DMS53 treated with DMSO at 0.1 percent for 48 hours (cell line): ENCODE results near the gene RASGRF1.
A peak's percentile ranks its signal among the peaks of the same experiment; 100 is the strongest.

Source experiments
- DNase-seq: peaks from one replicate; lab custom pipeline; 2025; ENCODE audit not compliant: unreplicated experiment; lab: John Stamatoyannopoulos, UW

The RASGRF1 gene

DNA sequence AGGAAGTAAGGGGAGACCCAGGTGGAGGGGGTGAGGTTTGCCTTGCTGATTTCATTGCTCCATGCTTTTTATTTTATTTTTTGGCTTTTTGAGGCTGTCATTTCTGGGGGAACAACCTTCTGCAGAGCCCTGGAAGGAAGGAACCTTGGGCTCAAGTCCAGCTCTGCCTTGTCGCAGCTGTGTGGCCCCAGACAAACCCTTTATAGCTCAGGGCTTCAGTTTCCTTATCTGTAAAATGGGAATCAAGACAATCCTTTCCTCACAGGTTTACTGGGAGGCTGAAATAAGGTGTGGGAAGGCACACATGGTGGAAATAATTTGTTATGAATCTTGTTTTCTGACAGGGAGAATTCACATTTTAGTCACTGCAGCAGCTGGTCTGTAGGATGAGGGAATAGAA is 100.3 kb downstream of the RASGRF1 start:
- no peak for DNase-seq

DNA sequence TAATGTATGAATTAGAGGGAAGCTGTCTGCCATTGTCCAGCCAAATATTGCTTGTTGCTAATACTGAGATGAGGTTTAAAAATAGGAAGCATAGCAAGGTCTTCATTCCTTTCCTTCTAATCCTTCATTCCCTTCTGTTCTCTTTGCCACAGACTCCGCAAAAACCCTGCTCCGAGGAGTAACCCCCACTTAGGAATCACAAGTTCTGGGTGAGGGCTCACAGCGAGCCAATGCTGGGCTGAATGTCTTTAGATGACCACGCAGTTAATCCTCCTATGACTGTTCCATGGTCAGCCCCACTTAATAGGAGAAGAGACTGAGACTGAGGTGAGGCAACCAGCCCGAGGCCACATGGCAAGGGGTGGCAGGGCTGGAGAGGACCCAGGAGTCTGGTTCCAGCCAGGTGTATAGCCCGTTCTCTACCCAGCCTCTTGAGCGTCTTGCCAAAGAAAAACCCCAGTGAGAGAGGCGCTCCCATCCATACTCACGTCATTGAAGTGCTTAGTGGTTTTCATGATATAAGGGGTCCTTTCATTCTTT is 100.8 kb downstream of the RASGRF1 start:
- no peak for DNase-seq

DNA sequence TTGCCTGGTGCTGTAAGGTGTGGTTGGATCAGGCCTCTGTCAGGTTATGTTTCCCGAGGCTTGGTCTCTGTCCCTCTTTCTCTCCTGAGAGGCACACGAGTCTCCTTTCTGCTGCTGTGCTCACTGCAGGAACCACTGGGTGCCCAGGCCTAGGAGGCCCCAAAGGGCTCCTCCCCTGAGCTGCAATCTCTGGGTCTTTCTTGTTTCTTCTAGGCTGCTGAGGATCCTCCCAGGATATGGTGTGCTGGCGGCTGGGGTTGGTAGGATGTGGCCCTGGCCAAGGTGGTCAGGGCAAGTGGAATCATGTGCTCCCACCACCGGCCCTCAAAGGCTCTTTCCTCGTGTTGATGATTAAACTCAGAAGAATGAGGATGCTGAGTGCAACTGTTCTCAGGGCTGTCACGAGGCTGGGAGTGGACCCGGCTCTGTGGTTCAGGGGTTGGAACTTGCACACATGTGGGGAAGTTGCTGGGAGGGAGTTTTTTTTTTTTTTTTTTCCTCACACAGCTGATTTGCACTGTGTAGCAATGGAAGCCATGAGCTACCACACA is 102.1 kb downstream of the RASGRF1 start:
- DNase-seq = no peak

DNA sequence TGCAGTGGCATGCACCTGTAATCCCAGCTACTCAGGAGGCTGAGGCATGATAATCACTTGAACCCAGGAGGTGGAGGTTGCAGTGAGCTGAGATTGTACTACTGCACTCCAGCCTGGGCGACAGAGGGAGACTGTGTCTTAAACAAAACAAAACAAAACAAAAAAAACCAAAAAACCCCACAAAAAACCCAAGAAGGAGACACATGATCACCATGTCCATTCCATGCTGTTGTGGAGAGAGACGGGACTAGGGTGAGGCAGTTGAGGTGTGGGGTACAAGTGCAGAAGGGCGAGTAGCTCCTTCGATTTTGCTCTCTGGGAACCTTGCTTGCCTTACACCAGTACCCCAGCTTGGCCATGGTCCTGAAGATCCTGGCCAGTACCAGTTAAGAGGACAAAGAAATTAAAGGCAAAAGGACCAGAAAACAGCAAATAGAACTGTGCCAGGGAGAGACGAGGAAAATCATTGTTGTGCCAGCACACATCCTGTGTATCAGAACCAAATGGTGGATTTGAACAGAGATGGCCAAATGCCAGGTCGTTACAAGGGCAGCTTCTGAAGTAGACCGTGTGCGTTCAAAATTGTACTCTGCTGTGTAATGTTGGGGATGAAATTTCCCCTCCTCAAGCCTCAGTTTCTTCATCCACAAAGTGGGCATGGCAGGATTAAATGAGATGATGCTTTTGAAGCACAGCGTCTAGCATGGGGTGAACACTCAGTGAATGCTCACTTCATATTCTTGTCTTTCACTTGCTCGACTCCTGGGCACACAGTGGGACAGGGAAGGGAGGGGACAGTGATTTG is 102.8 kb downstream of the RASGRF1 start:
- no peak for DNase-seq

DNA sequence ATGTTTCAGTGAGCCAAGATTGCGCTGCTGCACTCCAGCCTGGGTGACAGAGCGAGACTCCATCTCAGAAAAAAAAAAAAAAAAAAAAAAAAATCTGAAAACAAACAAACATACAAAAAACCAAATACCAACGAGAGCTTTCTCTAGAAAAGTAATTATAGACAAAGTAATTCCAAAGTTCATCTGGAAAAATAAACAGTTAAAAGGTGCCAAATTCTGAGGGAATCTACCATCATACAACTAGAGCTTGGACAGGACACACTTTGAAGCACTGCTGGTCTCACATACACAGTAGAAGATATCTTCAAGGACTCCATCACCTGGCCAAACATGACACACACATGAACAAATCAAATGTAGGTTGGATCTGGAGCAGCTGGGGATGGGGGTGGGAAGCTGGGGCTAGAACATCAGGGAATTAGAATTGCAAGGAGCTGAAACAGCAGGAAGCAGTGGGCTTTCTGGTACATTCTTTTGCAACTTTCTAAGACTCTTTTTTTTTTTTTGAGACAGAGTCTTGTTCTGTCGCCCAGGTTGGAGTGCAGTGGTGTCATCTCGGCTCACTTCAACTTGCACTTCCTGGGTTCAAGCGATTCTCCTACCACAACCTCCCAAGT is 104.6 kb downstream of the RASGRF1 start:
- DNase-seq = no peak

DNA sequence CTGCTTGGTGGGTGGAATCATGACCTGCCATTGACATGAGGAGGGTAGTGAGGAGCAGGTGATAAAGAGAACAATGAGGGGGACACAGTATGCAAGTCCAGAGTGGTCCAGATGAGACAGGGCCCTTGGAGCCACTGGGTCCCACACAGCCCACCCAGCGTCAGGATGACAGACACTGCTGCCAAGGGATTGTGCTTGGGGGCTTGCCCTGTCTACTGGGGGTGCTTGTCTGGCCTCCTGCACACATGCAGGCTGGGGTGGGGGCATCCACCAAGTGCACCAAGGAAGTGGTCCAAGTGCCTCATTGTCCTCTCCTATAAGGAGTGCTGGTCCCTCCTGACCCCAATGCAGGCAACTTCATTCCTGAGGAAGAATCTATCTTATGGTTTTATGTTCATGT is 106.5 kb downstream of the RASGRF1 start:
- no peak for DNase-seq

DNA sequence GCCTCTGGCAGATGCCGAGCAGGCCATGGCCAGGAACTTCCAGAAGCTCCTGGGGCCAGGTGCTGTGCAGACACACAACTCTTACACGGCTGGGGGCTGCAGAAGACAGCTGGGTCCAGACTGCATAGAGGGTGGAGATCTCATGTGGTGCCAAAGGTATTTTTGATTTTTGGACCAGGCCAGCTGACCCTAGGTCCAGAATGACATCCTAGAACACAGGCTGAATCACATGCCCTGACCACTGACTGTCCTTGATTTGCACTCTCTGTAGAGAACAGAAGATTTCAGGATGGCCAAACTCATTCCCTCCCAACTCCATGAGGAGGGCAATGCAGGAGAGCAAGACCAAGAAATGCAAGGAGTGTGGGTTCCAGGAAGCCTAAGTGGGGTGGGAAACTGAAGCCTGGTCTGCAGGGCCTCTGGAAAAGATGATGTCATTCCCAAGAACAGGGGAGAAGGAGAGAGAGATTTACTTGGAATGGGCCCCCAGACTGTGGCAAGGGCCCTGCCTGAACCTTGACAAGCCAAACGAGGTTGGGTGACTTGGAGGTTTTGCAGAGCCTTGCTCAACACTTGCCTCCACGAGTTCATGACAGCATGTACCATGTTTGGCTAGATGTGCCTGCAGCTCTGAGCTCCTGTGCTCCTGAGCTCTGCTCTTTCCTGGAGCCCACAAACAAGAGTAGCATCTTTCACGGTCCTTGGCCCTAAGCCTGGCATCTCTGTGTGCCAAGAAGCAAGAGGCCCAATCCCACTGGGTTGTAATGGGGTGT is 107.2 kb downstream of the RASGRF1 start:
- DNase-seq = no peak

DNA sequence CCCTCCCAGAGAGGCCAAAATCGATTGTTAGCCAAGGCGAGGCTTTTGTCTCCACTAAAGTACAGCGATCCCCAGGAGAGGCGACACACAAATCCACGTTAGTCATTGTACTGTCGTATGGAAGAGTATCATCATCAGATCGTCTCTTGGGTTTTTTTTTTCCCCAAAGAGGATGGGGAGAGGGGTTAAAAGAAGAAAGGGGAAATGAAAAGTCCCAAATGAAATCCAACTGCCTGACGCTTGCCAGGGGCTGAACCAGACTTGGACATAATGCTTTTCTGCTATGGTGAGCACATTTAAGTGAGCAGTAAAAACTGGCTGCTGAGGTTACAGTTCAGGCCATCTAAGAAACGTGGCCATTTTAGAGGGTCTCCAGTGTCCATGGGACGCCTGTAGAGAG is 107.8 kb downstream of the RASGRF1 start:
- no peak for DNase-seq

DNA sequence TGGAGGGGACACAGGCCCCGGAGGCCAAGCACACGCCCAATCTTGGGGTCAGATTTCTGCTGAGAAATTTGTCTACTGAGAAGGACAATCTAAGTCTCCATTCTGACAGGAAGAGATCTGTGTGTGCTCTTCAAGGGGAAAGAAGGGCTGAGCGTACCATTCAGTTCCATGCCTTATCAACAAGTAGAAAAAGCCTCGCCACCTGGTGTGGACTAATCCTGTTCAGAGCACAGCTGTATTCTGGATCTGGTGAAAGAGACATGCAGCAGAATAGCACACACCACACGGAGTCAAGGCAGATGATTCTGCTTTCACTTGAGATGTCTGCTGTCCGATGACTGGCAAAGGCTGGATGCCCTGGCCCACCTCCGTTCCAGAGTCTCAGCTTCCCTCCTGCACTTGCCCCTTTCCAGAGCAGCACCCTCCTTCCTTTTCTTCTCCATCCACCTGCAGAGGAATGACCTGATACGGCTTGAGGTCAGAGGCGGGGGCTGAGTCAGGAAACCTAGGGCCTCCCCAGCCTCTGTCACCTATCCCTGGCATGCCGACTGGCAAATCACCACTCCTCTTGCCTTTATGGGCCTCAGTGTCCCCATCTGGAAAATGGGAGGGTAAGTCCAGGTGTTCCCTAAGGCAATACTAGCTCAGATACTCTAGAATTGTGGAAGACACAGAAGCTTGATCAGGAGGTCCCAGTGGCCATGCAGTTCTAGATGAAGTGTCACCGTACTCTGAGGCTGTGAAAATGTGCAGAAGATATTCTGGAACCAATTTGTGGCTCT is 108.9 kb downstream of the RASGRF1 start:
- no peak for DNase-seq

DNA sequence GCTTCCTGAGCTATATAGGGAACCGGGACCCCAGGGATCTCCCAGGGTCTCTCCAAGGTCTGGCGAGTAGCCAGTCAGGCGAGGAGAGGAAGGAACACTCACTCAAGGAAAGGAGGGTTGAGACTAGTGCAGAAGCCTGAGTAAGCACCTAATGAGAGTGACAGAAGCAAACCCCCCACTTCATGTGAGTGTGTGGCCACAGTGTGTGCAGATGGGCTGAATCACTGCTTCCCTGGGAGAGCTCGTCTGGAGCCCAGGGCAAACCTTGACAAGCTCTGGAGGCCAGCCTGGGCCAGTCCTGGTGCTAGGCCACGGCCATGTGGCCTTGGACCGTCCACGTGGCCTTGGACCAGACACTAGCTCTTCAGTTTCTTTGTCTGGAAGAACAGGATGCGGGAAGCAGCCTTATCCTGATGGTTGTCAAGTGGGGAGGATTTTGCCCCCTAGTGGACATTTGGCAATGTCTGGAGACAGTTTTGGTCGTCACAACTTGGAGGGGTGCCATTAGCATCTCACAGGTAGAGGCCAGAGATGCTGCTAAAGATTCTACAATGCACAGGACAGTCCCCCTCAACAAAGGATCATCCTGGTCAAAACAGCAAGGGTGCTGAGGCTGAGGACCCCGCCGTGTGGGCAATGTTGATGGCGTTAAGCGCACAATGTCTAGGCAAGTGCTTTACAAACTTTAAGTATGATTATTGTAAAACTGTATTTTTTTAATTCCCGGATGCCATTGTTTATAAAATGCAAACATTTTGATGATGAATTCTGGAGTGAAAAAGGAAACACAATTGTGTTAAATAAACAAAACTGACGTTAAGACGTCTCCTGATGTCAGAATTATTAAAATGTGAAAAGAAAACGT is 110.9 kb downstream of the RASGRF1 start:
- DNase-seq = peak; percentile 51

DNA sequence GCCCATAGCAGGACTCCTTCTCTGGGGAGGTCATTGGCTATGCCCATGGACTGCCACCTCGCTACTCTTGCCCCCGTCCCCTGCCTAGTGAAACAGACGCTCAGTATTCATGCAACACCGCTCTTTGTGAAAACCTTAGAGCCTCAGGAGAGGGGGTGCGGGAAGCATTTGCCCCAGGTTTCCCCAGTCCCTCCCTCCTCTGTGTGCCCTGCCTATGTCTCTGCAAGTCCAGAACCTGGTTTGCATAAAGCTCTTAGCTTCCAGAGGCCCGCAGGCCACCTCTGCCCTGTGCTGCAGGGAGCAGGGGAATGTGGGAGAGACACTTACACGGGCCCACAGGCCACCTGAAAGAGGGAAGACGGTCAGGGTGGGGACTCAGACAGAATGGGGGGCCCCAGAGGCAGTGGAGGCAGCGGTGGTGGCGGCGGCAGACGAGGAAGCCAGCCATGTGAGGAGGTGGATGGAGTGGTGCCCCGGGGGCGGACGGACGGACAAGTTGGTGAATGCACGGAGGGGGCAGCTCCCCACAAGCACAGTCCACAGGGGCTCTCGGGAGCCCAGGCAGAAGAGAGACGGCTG is 111.9 kb downstream of the RASGRF1 start:
- DNase-seq = no peak

DNA sequence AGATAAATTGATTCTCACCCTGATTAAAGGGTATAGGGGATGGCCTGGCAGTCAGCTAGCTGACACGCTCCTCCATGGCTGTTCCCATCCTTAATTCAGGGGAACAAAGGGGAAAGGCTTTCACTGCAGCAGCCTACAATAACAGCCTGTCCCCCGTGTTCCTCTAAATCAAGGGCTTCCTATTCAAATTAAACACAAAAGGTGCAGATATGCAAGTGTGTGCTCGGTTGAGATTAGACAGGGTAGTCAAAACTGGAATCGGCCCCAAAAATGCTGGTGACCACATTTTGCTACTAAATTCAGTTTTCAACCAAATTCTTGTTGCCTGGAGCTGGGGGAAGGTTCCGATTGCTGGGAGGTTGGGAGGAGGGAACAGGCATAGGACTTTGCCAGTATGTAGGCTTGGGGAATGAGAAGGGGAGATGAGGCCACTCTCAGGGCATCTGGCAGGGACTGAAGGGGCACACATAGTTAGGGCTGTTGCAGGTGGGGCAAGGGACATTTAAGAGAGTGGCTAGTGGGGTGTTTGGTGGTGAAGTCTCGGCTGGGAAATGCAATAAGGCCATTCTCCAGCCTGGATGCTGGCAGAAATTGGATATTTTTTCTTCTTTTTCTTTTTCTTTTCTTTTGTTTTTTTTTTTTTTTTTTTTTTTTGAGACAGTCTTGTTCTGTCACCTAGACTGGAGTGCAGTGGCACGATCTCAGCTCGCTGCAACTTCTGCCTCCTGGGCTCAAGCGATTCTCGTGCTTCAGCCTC is 112.8 kb downstream of the RASGRF1 start:
- no peak for DNase-seq

DNA sequence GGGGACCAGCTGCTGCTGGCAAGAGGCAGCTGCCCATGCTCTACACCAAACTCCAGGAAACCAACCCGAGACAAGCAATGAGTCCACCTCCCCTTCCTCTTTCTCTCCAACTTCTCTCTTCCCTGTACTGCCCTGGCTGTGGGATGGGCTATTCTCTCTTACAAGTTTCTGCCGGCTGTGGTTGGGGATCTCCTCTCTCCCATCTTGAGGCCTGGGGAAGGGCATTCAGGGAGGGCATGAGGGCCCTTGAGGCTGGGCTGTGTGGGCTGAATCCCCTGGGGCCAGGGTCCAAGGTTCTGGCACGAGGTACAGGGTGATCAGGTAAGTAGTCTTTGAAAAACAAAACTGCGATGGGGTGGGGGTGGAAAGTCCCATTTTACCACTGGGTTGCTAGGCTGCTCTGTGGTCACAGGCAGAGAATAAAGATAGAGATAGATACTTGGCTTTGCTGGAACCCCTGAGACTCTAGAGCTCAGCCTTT is 113.4 kb downstream of the RASGRF1 start:
- DNase-seq = no peak

DNA sequence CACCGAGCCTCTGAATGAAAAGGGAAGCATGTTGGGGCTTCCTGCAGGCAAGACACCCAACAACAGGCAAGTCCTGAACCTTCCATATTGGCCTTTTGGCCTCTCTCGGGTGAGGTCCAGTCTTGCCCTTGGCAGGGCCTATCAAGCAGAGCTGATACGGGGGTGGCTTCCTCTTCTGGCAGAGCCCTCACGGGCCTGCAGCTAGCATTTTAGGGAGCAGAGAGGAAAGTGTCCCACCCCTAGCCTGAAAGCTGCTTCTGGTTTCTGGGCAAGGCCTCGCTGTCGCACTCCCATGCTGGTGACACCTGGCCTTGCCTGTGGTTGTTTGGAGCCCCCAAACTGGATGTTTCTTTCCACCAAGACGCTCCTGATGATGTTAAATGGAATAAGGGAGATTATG is 113.9 kb downstream of the RASGRF1 start:
- no peak for DNase-seq

DNA sequence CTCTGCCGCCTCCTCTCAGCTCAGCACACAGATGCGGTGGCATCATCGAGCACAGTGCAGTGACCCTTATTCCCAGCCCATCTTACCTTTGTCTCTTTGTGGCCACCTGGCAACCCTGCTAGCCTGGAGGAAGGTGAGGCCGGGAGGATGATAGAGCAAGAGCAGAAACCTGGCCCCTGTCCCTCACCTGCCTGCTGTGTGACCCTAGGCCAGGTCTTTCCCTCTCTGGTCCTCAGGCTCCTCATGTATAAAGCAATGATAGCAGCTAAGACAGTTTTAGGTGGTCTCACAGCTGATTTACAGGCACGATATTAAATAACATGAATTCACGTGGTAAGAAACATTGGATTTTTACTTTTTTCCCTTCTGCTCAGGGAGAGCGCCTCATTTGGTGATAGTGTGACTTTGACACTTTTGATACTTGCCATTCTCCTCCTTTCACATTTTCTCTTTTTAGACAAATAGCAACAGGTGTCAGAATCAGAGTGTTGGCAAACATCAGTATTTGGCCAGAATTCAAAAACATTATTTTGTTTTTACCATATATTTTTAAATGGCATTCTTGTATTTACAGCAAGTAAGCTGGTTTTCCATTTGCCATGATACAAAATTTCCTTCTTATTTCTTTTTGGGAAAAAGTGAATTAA is 116.2 kb downstream of the RASGRF1 start:
- no peak for DNase-seq

DNA sequence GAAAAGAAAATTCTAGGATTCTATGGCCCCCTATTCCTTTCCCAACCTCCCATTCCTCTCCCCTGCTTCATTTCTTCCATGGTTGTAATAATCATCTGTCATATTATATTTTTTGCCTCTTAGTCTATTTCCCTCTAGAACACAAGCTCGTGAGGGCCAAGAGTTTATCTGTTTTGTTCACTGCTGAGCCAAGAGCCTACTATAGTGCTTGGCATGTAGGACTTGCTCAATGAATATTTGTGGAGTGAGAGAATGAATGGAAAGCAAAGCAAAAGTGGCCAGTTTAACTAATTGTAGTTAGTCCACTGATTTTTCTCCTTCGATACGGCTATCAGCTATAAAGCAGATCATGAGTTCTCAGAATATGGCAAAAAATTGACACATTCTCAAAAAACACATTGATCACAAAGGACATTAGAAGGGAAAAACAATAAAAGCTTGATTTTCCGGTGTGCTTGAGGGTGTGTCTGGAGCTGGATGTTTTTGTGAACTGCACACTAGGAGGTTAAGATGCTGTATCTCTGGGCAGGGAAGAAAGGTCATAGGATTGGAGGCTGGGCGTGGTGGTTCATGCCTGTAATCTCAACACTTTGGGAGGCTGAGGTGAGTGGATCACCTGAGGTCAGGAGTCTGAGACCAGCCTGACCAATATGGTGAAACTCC is 120.8 kb downstream of the RASGRF1 start:
- no peak for DNase-seq

DNA sequence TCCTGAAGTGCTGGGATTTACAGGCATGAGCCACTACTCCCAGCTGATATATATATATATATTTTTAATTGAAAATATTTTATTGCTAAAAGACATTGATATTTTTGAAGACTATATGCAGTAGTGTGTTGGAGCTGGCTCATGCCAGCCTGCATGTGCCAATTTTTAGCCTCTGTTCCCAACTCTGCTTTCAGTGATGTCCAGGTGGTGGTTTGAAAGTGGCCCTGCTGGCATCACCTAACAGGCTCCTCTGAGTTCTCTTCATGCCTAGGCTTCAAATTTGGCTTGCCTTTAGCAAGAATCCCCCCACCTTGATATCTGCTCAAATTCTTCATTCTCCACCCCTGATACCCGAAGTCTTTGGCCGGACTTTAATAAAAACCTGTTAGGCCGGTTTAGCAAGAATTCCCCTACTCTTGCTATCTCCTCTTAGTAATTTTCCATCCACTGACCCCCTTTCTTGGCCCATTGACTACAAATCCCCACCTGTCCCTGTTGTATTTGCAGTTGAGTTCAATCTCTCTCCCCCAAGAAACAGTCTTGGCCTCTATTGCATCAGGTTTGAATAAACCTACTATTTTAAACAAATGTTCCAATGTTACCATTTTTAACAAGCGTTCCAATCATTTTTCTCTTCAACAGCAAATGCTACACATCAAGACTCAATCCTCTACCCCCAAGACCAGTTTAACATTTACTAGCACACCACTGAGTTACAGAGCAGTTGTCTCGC is 121.9 kb downstream of the RASGRF1 start:
- peak; percentile 12 for DNase-seq
